ENCODE measurements around the gene ARHGAP26.
"Not testable (repeated sequence)": the region's sequence is repeated elsewhere in the genome, so short reads cannot be mapped to it uniquely, and the experiment has no call there.

ARHGAP26 gene

GRCh38 chr5:143115381-143115780 is 345.2 kb downstream of the ARHGAP26 start:
- peaks cover 14% of the 10 kb centered on the region for H3K4me1 ChIP-seq (ENCODE audit: control insufficient read depth, low read length)
- H3F3A ChIP-seq (ENCODE audit: control insufficient read depth, insufficient read depth), result no peaks in the 10 kb centered on the region
- H3K27me3 ChIP-seq (ENCODE audit: control insufficient read depth, low read length), result no peaks in the 10 kb centered on the region
- H3K9me2 ChIP-seq (replicated peaks; ENCODE audit: control insufficient read depth, low read length), result no peaks in the 10 kb centered on the region
- H3K4me3 ChIP-seq (ENCODE audit: low read length), result no peak overlapping the region
- no peak overlapping the region for H3K4me2 ChIP-seq (ENCODE audit: low read length)
- no peaks in the 10 kb centered on the region for H3K79me2 ChIP-seq (ENCODE audit: control insufficient read depth, low read length)
- no peaks in the 10 kb centered on the region for H4K20me1 ChIP-seq (ENCODE audit: control insufficient read depth, insufficient read depth, low read depth, low read length)
- no peak overlapping the region for H3K27ac ChIP-seq (ENCODE audit: low read depth, low read length)
- no peaks in the 10 kb centered on the region for H3K9me3 ChIP-seq (ENCODE audit: control insufficient read depth, insufficient read depth, low read length)
- TF ChIP-seq EZH2phosphoT487 (IDR thresholded peaks at IDR 0.05; ENCODE audit: borderline replicate concordance, low read length), result no peak
- TF ChIP-seq, protein P1, sequence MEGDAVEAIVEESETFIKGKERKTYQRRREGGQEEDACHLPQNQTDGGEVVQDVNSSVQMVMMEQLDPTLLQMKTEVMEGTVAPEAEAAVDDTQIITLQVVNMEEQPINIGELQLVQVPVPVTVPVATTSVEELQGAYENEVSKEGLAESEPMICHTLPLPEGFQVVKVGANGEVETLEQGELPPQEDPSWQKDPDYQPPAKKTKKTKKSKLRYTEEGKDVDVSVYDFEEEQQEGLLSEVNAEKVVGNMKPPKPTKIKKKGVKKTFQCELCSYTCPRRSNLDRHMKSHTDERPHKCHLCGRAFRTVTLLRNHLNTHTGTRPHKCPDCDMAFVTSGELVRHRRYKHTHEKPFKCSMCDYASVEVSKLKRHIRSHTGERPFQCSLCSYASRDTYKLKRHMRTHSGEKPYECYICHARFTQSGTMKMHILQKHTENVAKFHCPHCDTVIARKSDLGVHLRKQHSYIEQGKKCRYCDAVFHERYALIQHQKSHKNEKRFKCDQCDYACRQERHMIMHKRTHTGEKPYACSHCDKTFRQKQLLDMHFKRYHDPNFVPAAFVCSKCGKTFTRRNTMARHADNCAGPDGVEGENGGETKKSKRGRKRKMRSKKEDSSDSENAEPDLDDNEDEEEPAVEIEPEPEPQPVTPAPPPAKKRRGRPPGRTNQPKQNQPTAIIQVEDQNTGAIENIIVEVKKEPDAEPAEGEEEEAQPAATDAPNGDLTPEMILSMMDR (IDR thresholded peaks at IDR 0.05; ENCODE audit: low read depth, low read length, poor library complexity, severe bottlenecking), result no peak
- H3K36me3 ChIP-seq (ENCODE audit: control insufficient read depth, low read length), result no peaks in the 10 kb centered on the region

- H3K79me2 ChIP-seq (ENCODE audit: control insufficient read depth, low read length), result no peaks in the 10 kb centered on the region
- H3K27me3 ChIP-seq (ENCODE audit: control insufficient read depth, low read length), result no peaks in the 10 kb centered on the region
- H3K9me3 ChIP-seq (ENCODE audit: control insufficient read depth, insufficient read depth, low read length), result no peaks in the 10 kb centered on the region
- no peaks in the 10 kb centered on the region for H3K36me3 ChIP-seq (ENCODE audit: control insufficient read depth, low read length)
- no peak overlapping the region for H3K4me3 ChIP-seq (ENCODE audit: low read length)
- H4K20me1 ChIP-seq (ENCODE audit: control insufficient read depth, insufficient read depth, low read depth, low read length), result no peaks in the 10 kb centered on the region
- H3K4me1 ChIP-seq (ENCODE audit: control insufficient read depth, low read length), result peaks cover 14% of the 10 kb centered on the region
- H3K27ac ChIP-seq (ENCODE audit: low read depth, low read length), result no peak overlapping the region
- H3F3A ChIP-seq (ENCODE audit: control insufficient read depth, insufficient read depth), result no peaks in the 10 kb centered on the region
- TF ChIP-seq, protein P1 (IDR thresholded peaks at IDR 0.05; ENCODE audit: low read depth, low read length, poor library complexity, severe bottlenecking), result no peak
- TF ChIP-seq EZH2phosphoT487 (IDR thresholded peaks at IDR 0.05; ENCODE audit: borderline replicate concordance, low read length), result no peak
- no peak overlapping the region for H3K4me2 ChIP-seq (ENCODE audit: low read length)
- no peaks in the 10 kb centered on the region for H3K9me2 ChIP-seq (replicated peaks; ENCODE audit: control insufficient read depth, low read length)
Measured at GRCh38 chr5:143116814-143117213, 346.6 kb downstream of the ARHGAP26 start.

GRCh38 chr5:143117821-143118220 is 347.6 kb downstream of the ARHGAP26 start:
- Histone ChIP-seq H3K79me2 (ENCODE audit: control insufficient read depth, low read length) (no peaks in the 10 kb centered on the region), H3K9me3 (ENCODE audit: control insufficient read depth, insufficient read depth, low read length) (no peaks in the 10 kb centered on the region), H4K20me1 (ENCODE audit: control insufficient read depth, insufficient read depth, low read depth, low read length) (no peaks in the 10 kb centered on the region), H3F3A (ENCODE audit: control insufficient read depth, insufficient read depth) (no peaks in the 10 kb centered on the region), H3K27me3 (ENCODE audit: control insufficient read depth, low read length) (no peaks in the 10 kb centered on the region), H3K36me3 (ENCODE audit: control insufficient read depth, low read length) (no peaks in the 10 kb centered on the region), H3K4me2 (ENCODE audit: low read length) (no peak overlapping the region), H3K9me2 (replicated peaks; ENCODE audit: control insufficient read depth, low read length) (no peaks in the 10 kb centered on the region), H3K4me1 (ENCODE audit: control insufficient read depth, low read length) (peaks cover 14% of the 10 kb centered on the region), H3K27ac (ENCODE audit: low read depth, low read length) (no peak overlapping the region), H3K4me3 (ENCODE audit: low read length) (no peak overlapping the region)
- TF ChIP-seq EZH2phosphoT487 (IDR thresholded peaks at IDR 0.05; ENCODE audit: borderline replicate concordance, low read length), result no peak
- TF ChIP-seq, protein P1 (IDR thresholded peaks at IDR 0.05; ENCODE audit: low read depth, low read length, poor library complexity, severe bottlenecking), result no peak

GRCh38 chr5:143118222-143118621 is 348.0 kb downstream of the ARHGAP26 start:
- H3K27ac ChIP-seq (ENCODE audit: low read depth, low read length), result no peak overlapping the region
- peaks cover 14% of the 10 kb centered on the region for H3K4me1 ChIP-seq (ENCODE audit: control insufficient read depth, low read length)

GRCh38 chr5:143118818-143119217 is 348.6 kb downstream of the ARHGAP26 start:
- H4K20me1 ChIP-seq (ENCODE audit: control insufficient read depth, insufficient read depth, low read depth, low read length); H3K9me3 ChIP-seq (ENCODE audit: control insufficient read depth, insufficient read depth, low read length); H3K27me3 ChIP-seq (ENCODE audit: control insufficient read depth, low read length); H3F3A ChIP-seq (ENCODE audit: control insufficient read depth, insufficient read depth); H3K9me2 ChIP-seq (replicated peaks; ENCODE audit: control insufficient read depth, low read length); H3K4me2 ChIP-seq (ENCODE audit: low read length); H3K79me2 ChIP-seq (ENCODE audit: control insufficient read depth, low read length); H3K4me3 ChIP-seq (ENCODE audit: low read length); H3K27ac ChIP-seq (ENCODE audit: low read depth, low read length); H3K4me1 ChIP-seq (ENCODE audit: control insufficient read depth, low read length); H3K36me3 ChIP-seq (ENCODE audit: control insufficient read depth, low read length): not testable (repeated sequence)

More at GRCh38 chr5:143118222-143118621, 348.0 kb downstream of the ARHGAP26 start:
- Histone ChIP-seq H3K79me2 (ENCODE audit: control insufficient read depth, low read length) (no peaks in the 10 kb centered on the region), H3F3A (ENCODE audit: control insufficient read depth, insufficient read depth) (no peaks in the 10 kb centered on the region), H3K27me3 (ENCODE audit: control insufficient read depth, low read length) (no peaks in the 10 kb centered on the region), H3K4me2 (ENCODE audit: low read length) (no peak overlapping the region), H3K9me3 (ENCODE audit: control insufficient read depth, insufficient read depth, low read length) (no peaks in the 10 kb centered on the region), H3K9me2 (replicated peaks; ENCODE audit: control insufficient read depth, low read length) (no peaks in the 10 kb centered on the region), H3K4me3 (ENCODE audit: low read length) (no peak overlapping the region), H4K20me1 (ENCODE audit: control insufficient read depth, insufficient read depth, low read depth, low read length) (no peaks in the 10 kb centered on the region), H3K36me3 (ENCODE audit: control insufficient read depth, low read length) (no peaks in the 10 kb centered on the region)
- no peak for TF ChIP-seq EZH2phosphoT487 (IDR thresholded peaks at IDR 0.05; ENCODE audit: borderline replicate concordance, low read length)
- TF ChIP-seq, protein P1 (IDR thresholded peaks at IDR 0.05; ENCODE audit: low read depth, low read length, poor library complexity, severe bottlenecking), result no peak

Data from DOHH2 (cell line).